ENCODE results near the gene GRIK3. TPM values are rescaled to one million over a fixed set of nuclear protein-coding genes. Genes with fewer than 3 reads are reported as not detected.

GRIK3 gene
- total and polyA plus RNA-seq, 2 donors (not counting 1 experiment from before 2014, with no cell fraction given) = not detected

- no peaks in the 10 kb centered on the region for H3K4me1 ChIP-seq (ENCODE audit: control insufficient read depth, extremely low read depth, insufficient read depth, low read length)
- no peak overlapping the region for H3K9ac ChIP-seq (ENCODE audit: insufficient read depth, low read length)
- no peaks in the 10 kb centered on the region for H3K9me3 ChIP-seq (ENCODE audit: control insufficient read depth, insufficient read depth, low read depth, low read length)
- no peak overlapping the region for H3K4me3 ChIP-seq (replicated peaks in 1 of 4; ENCODE audit: control extremely low read depth in 1 of 4, insufficient read depth in 1 of 4, low read depth in 3 of 4, low read length in 4 of 4)
- no peaks in the 10 kb centered on the region for H4K20me1 ChIP-seq (ENCODE audit: control insufficient read depth, extremely low read depth, insufficient read depth, low read length)
- no peaks in the 10 kb centered on the region for H3K79me2 ChIP-seq (ENCODE audit: control insufficient read depth, insufficient read depth, low read length)
- DNase-seq (ENCODE audit: low read depth in 2 of 2) = no peak
- no peak overlapping the region for H3K27ac ChIP-seq (ENCODE audit: insufficient read depth, low read length)
- no peaks in the 10 kb centered on the region for H3K27me3 ChIP-seq (ENCODE audit: control insufficient read depth, insufficient read depth, low read length)
- no peak overlapping the region for H2AFZ ChIP-seq (ENCODE audit: low read length)
- H3K36me3 ChIP-seq (ENCODE audit: control insufficient read depth, insufficient read depth, low read length) = no peaks in the 10 kb centered on the region
- TF ChIP-seq CTCF (conservative IDR thresholded peaks at IDR 0.05 in 1 of 2, IDR thresholded peaks at IDR 0.05 in 1 of 2; ENCODE audit: low read depth in 1 of 2, low read length in 2 of 2) = no peak
- no peak for TF ChIP-seq EZH2 (IDR thresholded peaks at IDR 0.05; ENCODE audit: low read length, missing control alignments)
- H3K4me2 ChIP-seq (ENCODE audit: extremely low read depth, insufficient read depth, low read length) = no peak overlapping the region
These were observed 255.6 kb downstream of the GRIK3 start for GRCh38 chr1:36778740-36779139.

GRCh38 chr1:36776948-36777831 is 257.1 kb downstream of the GRIK3 start:
- Histone ChIP-seq H3K27ac (ENCODE audit: insufficient read depth, low read length) (no peak overlapping the region), H3K4me2 (ENCODE audit: extremely low read depth, insufficient read depth, low read length) (no peak overlapping the region), H3K4me3 (replicated peaks in 1 of 4; ENCODE audit: control extremely low read depth in 1 of 4, insufficient read depth in 1 of 4, low read depth in 3 of 4, low read length in 4 of 4) (no peak overlapping the region), H3K4me1 (ENCODE audit: control insufficient read depth, extremely low read depth, insufficient read depth, low read length) (no peaks in the 10 kb centered on the region), H2AFZ (ENCODE audit: low read length) (no peak overlapping the region), H3K79me2 (ENCODE audit: control insufficient read depth, insufficient read depth, low read length) (no peaks in the 10 kb centered on the region), H3K9me3 (ENCODE audit: control insufficient read depth, insufficient read depth, low read depth, low read length) (no peaks in the 10 kb centered on the region), H3K27me3 (ENCODE audit: control insufficient read depth, insufficient read depth, low read length) (no peaks in the 10 kb centered on the region), H3K9ac (ENCODE audit: insufficient read depth, low read length) (no peak overlapping the region), H4K20me1 (ENCODE audit: control insufficient read depth, extremely low read depth, insufficient read depth, low read length) (no peaks in the 10 kb centered on the region), H3K36me3 (ENCODE audit: control insufficient read depth, insufficient read depth, low read length) (no peaks in the 10 kb centered on the region)
- DNase-seq (ENCODE audit: low read depth in 2 of 2) = no peak
- TF ChIP-seq EZH2 (IDR thresholded peaks at IDR 0.05; ENCODE audit: low read length, missing control alignments) = no peak
- no peak for TF ChIP-seq CTCF (conservative IDR thresholded peaks at IDR 0.05 in 1 of 2, IDR thresholded peaks at IDR 0.05 in 1 of 2; ENCODE audit: low read depth in 1 of 2, low read length in 2 of 2)

GRCh38 chr1:36776256-36776655 is 258.1 kb downstream of the GRIK3 start:
- no peak overlapping the region for H2AFZ ChIP-seq (ENCODE audit: low read length)
- H3K36me3 ChIP-seq (ENCODE audit: control insufficient read depth, insufficient read depth, low read length) = no peaks in the 10 kb centered on the region
- no peak overlapping the region for H3K4me2 ChIP-seq (ENCODE audit: extremely low read depth, insufficient read depth, low read length)
- no peaks in the 10 kb centered on the region for H3K27me3 ChIP-seq (ENCODE audit: control insufficient read depth, insufficient read depth, low read length)
- H3K9ac ChIP-seq (ENCODE audit: insufficient read depth, low read length) = no peak overlapping the region
- no peaks in the 10 kb centered on the region for H3K9me3 ChIP-seq (ENCODE audit: control insufficient read depth, insufficient read depth, low read depth, low read length)
- no peaks in the 10 kb centered on the region for H3K79me2 ChIP-seq (ENCODE audit: control insufficient read depth, insufficient read depth, low read length)
- DNase-seq (ENCODE audit: low read depth in 2 of 2) = no peak
- H4K20me1 ChIP-seq (ENCODE audit: control insufficient read depth, extremely low read depth, insufficient read depth, low read length) = no peaks in the 10 kb centered on the region
- no peaks in the 10 kb centered on the region for H3K4me1 ChIP-seq (ENCODE audit: control insufficient read depth, extremely low read depth, insufficient read depth, low read length)
- H3K27ac ChIP-seq (ENCODE audit: insufficient read depth, low read length) = no peak overlapping the region
- no peak overlapping the region for H3K4me3 ChIP-seq (replicated peaks in 1 of 4; ENCODE audit: control extremely low read depth in 1 of 4, insufficient read depth in 1 of 4, low read depth in 3 of 4, low read length in 4 of 4)
- TF ChIP-seq EZH2 (IDR thresholded peaks at IDR 0.05; ENCODE audit: low read length, missing control alignments) (no peak), CTCF (conservative IDR thresholded peaks at IDR 0.05 in 1 of 2, IDR thresholded peaks at IDR 0.05 in 1 of 2; ENCODE audit: low read depth in 1 of 2, low read length in 2 of 2) (no peak)

All from fibroblast of lung (primary cell).